ENCODE data around the gene MUC4.

MUC4 gene

DNA sequence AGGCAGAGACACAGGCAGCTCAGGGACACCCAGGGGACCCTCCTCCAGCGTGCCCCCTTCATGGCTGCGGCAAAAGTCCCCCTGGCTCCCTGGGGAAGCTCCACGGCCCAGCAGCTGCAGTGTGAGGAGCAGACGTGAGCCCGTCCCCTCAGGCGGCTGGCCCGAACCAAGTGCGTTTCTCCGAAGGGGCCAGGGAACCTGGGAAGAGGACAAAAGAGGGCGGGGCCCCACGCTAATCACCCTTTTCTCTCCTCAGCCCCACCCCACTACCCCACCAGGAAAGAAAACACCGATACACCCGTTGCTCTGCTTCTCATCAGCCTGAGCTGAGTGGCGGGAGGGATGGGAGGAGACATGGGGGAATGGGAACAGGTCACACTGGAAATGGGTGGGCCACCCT lies at the start of gene MUC4:
Gene MUC4, minus strand, starts transcription at position 174 of the 400 bp plus-strand sequence. Its CDS starts 112 bp downstream, at position 62.
- Histone ChIP-seq H3K36me3 (ENCODE audit: control insufficient read depth, insufficient read depth, low read length) (no peaks in the 10 kb centered on the region), H3K9ac (ENCODE audit: low read length) (peak within 1 kb of the TSS; percentile 32), H3K27me3 (ENCODE audit: control insufficient read depth, insufficient read depth, low read length) (peaks cover 3% of the 10 kb centered on the region), H3K4me1 (ENCODE audit: control insufficient read depth, insufficient read depth, low read length) (no peaks in the 10 kb centered on the region), H3K27ac (ENCODE audit: low read depth, low read length) (no peak within 1 kb of the TSS), H3K4me3 (ENCODE audit: low read length) (peak within 1 kb of the TSS; percentile 61)

DNA sequence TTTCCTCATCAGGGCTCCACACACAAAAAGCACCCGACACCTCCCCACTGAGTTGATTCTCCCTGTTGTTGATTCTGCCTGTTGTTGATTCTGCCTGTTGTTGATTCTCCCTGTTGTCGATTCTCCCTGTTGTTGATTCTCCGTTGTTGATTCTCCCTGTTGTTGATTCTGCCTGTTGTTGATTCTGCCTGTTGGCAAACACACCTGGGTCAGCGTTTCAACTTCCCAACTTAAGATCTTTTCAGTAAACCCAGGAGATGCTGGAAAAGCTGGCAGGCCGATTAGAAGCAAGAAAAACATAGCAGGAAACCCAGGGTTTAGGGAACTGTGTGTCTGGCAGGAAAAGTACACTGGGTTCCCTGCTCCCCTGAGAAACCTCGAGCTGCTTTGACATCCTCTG lies 48.7 kb upstream of the MUC4 start:
- H3K4me1 ChIP-seq (ENCODE audit: control insufficient read depth, insufficient read depth, low read length) = no peaks in the 10 kb centered on the region
- no peak overlapping the region for H3K27ac ChIP-seq (ENCODE audit: low read depth, low read length)
- no peak overlapping the region for H3K4me3 ChIP-seq (ENCODE audit: low read length)
- H3K27me3 ChIP-seq (ENCODE audit: control insufficient read depth, insufficient read depth, low read length) = no peaks in the 10 kb centered on the region
- no peaks in the 10 kb centered on the region for H3K36me3 ChIP-seq (ENCODE audit: control insufficient read depth, insufficient read depth, low read length)
- H3K9ac ChIP-seq (ENCODE audit: low read length) = no peak overlapping the region

- Histone ChIP-seq H3K27ac (ENCODE audit: low read depth, low read length) (no peak overlapping the region), H3K9ac (ENCODE audit: low read length) (no peak overlapping the region), H3K4me1 (ENCODE audit: control insufficient read depth, insufficient read depth, low read length) (no peaks in the 10 kb centered on the region), H3K36me3 (ENCODE audit: control insufficient read depth, insufficient read depth, low read length) (no peaks in the 10 kb centered on the region), H3K4me3 (ENCODE audit: low read length) (no peak overlapping the region), H3K27me3 (ENCODE audit: control insufficient read depth, insufficient read depth, low read length) (no peaks in the 10 kb centered on the region)
Measured at GRCh38 chr3:195859846-195860411, 48.2 kb upstream of the MUC4 start.

- Histone ChIP-seq H3K9ac (ENCODE audit: low read length) (no peak overlapping the region), H3K27me3 (ENCODE audit: control insufficient read depth, insufficient read depth, low read length) (no peaks in the 10 kb centered on the region), H3K4me3 (ENCODE audit: low read length) (no peak overlapping the region), H3K4me1 (ENCODE audit: control insufficient read depth, insufficient read depth, low read length) (no peaks in the 10 kb centered on the region), H3K36me3 (ENCODE audit: control insufficient read depth, insufficient read depth, low read length) (no peaks in the 10 kb centered on the region), H3K27ac (ENCODE audit: low read depth, low read length) (no peak overlapping the region)
Measured at GRCh38 chr3:195859061-195859845, 47.5 kb upstream of the MUC4 start.

- Histone ChIP-seq H3K27me3 (ENCODE audit: control insufficient read depth, insufficient read depth, low read length) (no peaks in the 10 kb centered on the region), H3K4me1 (ENCODE audit: control insufficient read depth, insufficient read depth, low read length) (no peaks in the 10 kb centered on the region), H3K27ac (ENCODE audit: low read depth, low read length) (no peak overlapping the region), H3K9ac (ENCODE audit: low read length) (no peak overlapping the region), H3K4me3 (ENCODE audit: low read length) (no peak overlapping the region), H3K36me3 (ENCODE audit: control insufficient read depth, insufficient read depth, low read length) (no peaks in the 10 kb centered on the region)
Measured at GRCh38 chr3:195856410-195857084, 44.8 kb upstream of the MUC4 start.

GRCh38 chr3:195855471-195856409 lies 44.0 kb upstream of the MUC4 start:
- H3K9ac ChIP-seq (ENCODE audit: low read length) = no peak overlapping the region
- no peak overlapping the region for H3K27ac ChIP-seq (ENCODE audit: low read depth, low read length)

GRCh38 chr3:195854628-195855294 lies 43.0 kb upstream of the MUC4 start:
- Histone ChIP-seq H3K27ac (ENCODE audit: low read depth, low read length) (no peak overlapping the region), H3K9ac (ENCODE audit: low read length) (no peak overlapping the region), H3K36me3 (ENCODE audit: control insufficient read depth, insufficient read depth, low read length) (no peaks in the 10 kb centered on the region)

More at GRCh38 chr3:195855471-195856409, 44.0 kb upstream of the MUC4 start:
- H3K4me3 ChIP-seq (ENCODE audit: low read length) = no peak overlapping the region
- H3K27me3 ChIP-seq (ENCODE audit: control insufficient read depth, insufficient read depth, low read length) = no peaks in the 10 kb centered on the region
- H3K36me3 ChIP-seq (ENCODE audit: control insufficient read depth, insufficient read depth, low read length) = no peaks in the 10 kb centered on the region
- H3K4me1 ChIP-seq (ENCODE audit: control insufficient read depth, insufficient read depth, low read length) = no peaks in the 10 kb centered on the region

GRCh38 chr3:195853996-195854395 lies 42.3 kb upstream of the MUC4 start:
- H3K4me3 ChIP-seq (ENCODE audit: low read length) = no peak overlapping the region
- no peak overlapping the region for H3K9ac ChIP-seq (ENCODE audit: low read length)
- no peak overlapping the region for H3K27ac ChIP-seq (ENCODE audit: low read depth, low read length)
- no peaks in the 10 kb centered on the region for H3K36me3 ChIP-seq (ENCODE audit: control insufficient read depth, insufficient read depth, low read length)
- H3K4me1 ChIP-seq (ENCODE audit: control insufficient read depth, insufficient read depth, low read length) = no peaks in the 10 kb centered on the region
- H3K27me3 ChIP-seq (ENCODE audit: control insufficient read depth, insufficient read depth, low read length) = no peaks in the 10 kb centered on the region

More at GRCh38 chr3:195854628-195855294, 43.0 kb upstream of the MUC4 start:
- Histone ChIP-seq H3K27me3 (ENCODE audit: control insufficient read depth, insufficient read depth, low read length) (no peaks in the 10 kb centered on the region), H3K4me1 (ENCODE audit: control insufficient read depth, insufficient read depth, low read length) (no peaks in the 10 kb centered on the region), H3K4me3 (ENCODE audit: low read length) (no peak overlapping the region)

DNA sequence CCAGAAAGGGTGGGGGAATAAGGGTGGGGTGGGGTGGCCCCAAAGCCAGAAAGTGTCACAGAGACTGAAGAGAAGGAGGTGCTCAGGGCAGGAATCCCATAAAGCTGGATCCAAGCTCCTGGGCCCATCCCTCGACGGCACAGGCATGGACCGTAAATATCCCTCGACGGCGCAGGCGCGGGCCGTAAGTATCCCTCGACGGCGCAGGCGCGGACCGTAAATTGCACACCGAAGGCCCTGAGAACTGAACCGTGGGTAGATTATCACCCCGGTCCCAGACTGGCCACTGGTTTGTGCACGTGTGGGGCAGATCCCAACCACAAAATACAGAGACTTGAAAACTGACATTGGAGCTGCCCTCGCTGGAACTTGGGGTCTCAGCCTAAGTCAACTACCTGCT lies 41.3 kb upstream of the MUC4 start:
- no peak overlapping the region for H3K27ac ChIP-seq (ENCODE audit: low read depth, low read length)
- H3K4me1 ChIP-seq (ENCODE audit: control insufficient read depth, insufficient read depth, low read length) = no peaks in the 10 kb centered on the region
- H3K27me3 ChIP-seq (ENCODE audit: control insufficient read depth, insufficient read depth, low read length) = no peaks in the 10 kb centered on the region
- no peaks in the 10 kb centered on the region for H3K36me3 ChIP-seq (ENCODE audit: control insufficient read depth, insufficient read depth, low read length)
- no peak overlapping the region for H3K9ac ChIP-seq (ENCODE audit: low read length)
- H3K4me3 ChIP-seq (ENCODE audit: low read length) = no peak overlapping the region

GRCh38 chr3:195850857-195851543 lies 39.3 kb upstream of the MUC4 start:
- Histone ChIP-seq H3K4me1 (ENCODE audit: control insufficient read depth, insufficient read depth, low read length) (no peaks in the 10 kb centered on the region), H3K36me3 (ENCODE audit: control insufficient read depth, insufficient read depth, low read length) (no peaks in the 10 kb centered on the region), H3K9ac (ENCODE audit: low read length) (no peak overlapping the region), H3K4me3 (ENCODE audit: low read length) (no peak overlapping the region), H3K27ac (ENCODE audit: low read depth, low read length) (no peak overlapping the region), H3K27me3 (ENCODE audit: control insufficient read depth, insufficient read depth, low read length) (no peaks in the 10 kb centered on the region)

DNA sequence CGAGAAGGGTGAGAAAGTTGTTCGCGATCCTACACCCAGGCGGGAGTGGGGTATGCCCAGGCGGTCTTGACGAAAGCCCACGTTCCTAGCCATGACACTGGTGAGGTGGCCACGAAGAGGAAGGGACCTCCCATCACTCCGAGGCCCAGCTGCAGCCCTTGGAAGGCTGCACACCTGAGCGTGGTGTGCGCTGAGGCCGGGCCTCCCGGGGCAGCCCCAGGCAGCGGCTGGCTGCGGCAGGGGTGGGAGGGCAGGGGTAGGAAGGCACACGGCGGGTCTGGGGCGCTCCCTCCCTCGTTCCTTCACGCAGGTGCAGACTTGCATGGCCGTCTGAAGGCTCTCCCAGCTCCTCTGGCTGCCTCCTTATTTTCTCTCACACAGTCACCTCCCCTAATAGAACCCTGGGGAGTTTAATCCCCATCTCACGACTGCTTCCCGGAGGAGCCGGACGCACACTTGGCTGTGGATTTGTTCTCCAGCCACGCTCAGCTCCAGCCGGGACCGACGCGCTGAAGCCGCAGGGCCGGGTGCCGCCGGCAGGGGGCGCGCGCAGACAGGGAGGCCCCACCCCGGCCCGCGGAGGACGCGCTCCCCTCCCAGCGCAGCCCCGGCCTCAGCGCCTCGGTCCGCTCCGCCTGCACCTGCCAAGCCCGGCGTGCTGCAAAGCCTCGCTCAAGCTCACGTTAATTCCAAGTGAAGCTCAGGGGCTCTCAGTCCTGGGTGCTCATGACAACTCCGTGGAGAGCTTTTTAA lies 37.8 kb upstream of the MUC4 start:
- Histone ChIP-seq H3K36me3 (ENCODE audit: control insufficient read depth, insufficient read depth, low read length) (no peaks in the 10 kb centered on the region), H3K27ac (ENCODE audit: low read depth, low read length) (no peak overlapping the region), H3K9ac (ENCODE audit: low read length) (no peak overlapping the region), H3K27me3 (ENCODE audit: control insufficient read depth, insufficient read depth, low read length) (no peaks in the 10 kb centered on the region), H3K4me3 (ENCODE audit: low read length) (no peak overlapping the region), H3K4me1 (ENCODE audit: control insufficient read depth, insufficient read depth, low read length) (no peaks in the 10 kb centered on the region)
